GM18909 (cell line): ENCODE results near the gene ITGA1.

Experiments
- ATAC-seq: cut with Tn5 transposase; IDR thresholded peaks from one replicate; pipeline ENCODE4 v1.9.1; 2021; ENCODE audit warnings: mild to moderate bottlenecking; ENCODE audit not compliant: unreplicated experiment, poor library complexity

Gene ITGA1

GRCh38 chr5:52892242-52892878, 104.6 kb downstream of the ITGA1 start:
- ATAC-seq: peak; percentile 50

- no peak for ATAC-seq
Observed at GRCh38 chr5:52893105-52893504, 105.4 kb downstream of the ITGA1 start.

- ATAC-seq: no peak
Observed at GRCh38 chr5:52893863-52894262, 106.1 kb downstream of the ITGA1 start.

GRCh38 chr5:52894451-52894850, 106.7 kb downstream of the ITGA1 start:
- ATAC-seq: no peak

GRCh38 chr5:52895075-52895474, 107.4 kb downstream of the ITGA1 start:
- no peak for ATAC-seq

- no peak for ATAC-seq
Observed at GRCh38 chr5:52895572-52896413, 108.1 kb downstream of the ITGA1 start.

GRCh38 chr5:52896534-52897237, 109.0 kb downstream of the ITGA1 start:
- ATAC-seq: no peak

GRCh38 chr5:52897238-52897614, 109.5 kb downstream of the ITGA1 start:
- no peak for ATAC-seq

GRCh38 chr5:52898961-52899680, 111.4 kb downstream of the ITGA1 start:
- no peak for ATAC-seq

- ATAC-seq: no peak
Observed at GRCh38 chr5:52903142-52903541, 115.4 kb downstream of the ITGA1 start.

GRCh38 chr5:52906343-52906742, 118.6 kb downstream of the ITGA1 start:
- no peak for ATAC-seq

GRCh38 chr5:52906845-52907244, 119.1 kb downstream of the ITGA1 start:
- no peak for ATAC-seq

- ATAC-seq: no peak
Observed at GRCh38 chr5:52909192-52909591, 121.5 kb downstream of the ITGA1 start.

- no peak for ATAC-seq
Observed at GRCh38 chr5:52910071-52910470, 122.4 kb downstream of the ITGA1 start.

- ATAC-seq: peak; percentile 98
Observed at GRCh38 chr5:52915176-52915875, 127.6 kb downstream of the ITGA1 start.

- no peak for ATAC-seq
Observed at GRCh38 chr5:52920929-52921328, 133.2 kb downstream of the ITGA1 start.

- no peak for ATAC-seq
Observed at GRCh38 chr5:52922384-52922783, 134.7 kb downstream of the ITGA1 start.

GRCh38 chr5:52924456-52924855, 136.7 kb downstream of the ITGA1 start:
- no peak for ATAC-seq

GRCh38 chr5:52925001-52925400, 137.3 kb downstream of the ITGA1 start:
- ATAC-seq: no peak

- no peak for ATAC-seq
Observed at GRCh38 chr5:52928689-52929088, 141.0 kb downstream of the ITGA1 start.
